H9 (cell line): ENCODE data around the gene TENM4. TPM values are rescaled to one million over a fixed set of nuclear protein-coding genes. Genes with fewer than 3 reads are reported as not detected.

ENCODE experiments used
- DNase-seq: peaks from one replicate; pipeline ENCODE4 v3.0.0-alpha.2; 2017
- H2AFZ ChIP-seq: one replicate; pipeline ENCODE4 v1.6.1; 2013; ENCODE audit warnings: mild to moderate bottlenecking, low read length, control low read depth, moderate library complexity
- H2AK5ac ChIP-seq: 2 replicates; pipeline ENCODE4 v1.6.1; 2013; ENCODE audit warnings: low read length, control low read depth, mixed read lengths; ENCODE audit not compliant: insufficient read length
- H2BK120ac ChIP-seq: one replicate; pipeline ENCODE4 v1.6.1; 2013; ENCODE audit warnings: low read depth, mild to moderate bottlenecking, low read length, control low read depth, inconsistent platforms; ENCODE audit not compliant: poor library complexity, severe bottlenecking
- H2BK12ac ChIP-seq: 2 replicates; pipeline ENCODE4 v1.6.1; 2013; ENCODE audit warnings: low read length, control low read depth, mixed read lengths, low read depth; ENCODE audit not compliant: insufficient read length
- H2BK15ac ChIP-seq: 2 replicates; pipeline ENCODE4 v1.6.1; 2013; ENCODE audit warnings: low read depth, low read length, control low read depth
- H2BK20ac ChIP-seq: one replicate; pipeline ENCODE4 v1.6.1; 2013; ENCODE audit warnings: low read depth, mild to moderate bottlenecking, low read length, control low read depth, inconsistent platforms; ENCODE audit not compliant: poor library complexity, severe bottlenecking
- H2BK5ac ChIP-seq: 2 replicates; pipeline ENCODE4 v1.6.1; 2013; ENCODE audit warnings: low read length, control low read depth, mixed read lengths; ENCODE audit not compliant: insufficient read length
- H3K14ac ChIP-seq: 2 replicates; pipeline ENCODE4 v1.6.1; 2013; ENCODE audit warnings: low read length, control low read depth; ENCODE audit not compliant: insufficient read depth
- H3K18ac ChIP-seq: 2 replicates; pipeline ENCODE4 v1.6.1; 2013; ENCODE audit warnings: low read depth, mild to moderate bottlenecking, mixed read lengths, low read length, control low read depth; ENCODE audit not compliant: insufficient read length
- H3K23ac ChIP-seq: 2 replicates; pipeline ENCODE4 v1.6.1; 2013; ENCODE audit warnings: low read length, control low read depth, mixed read lengths, low read depth; ENCODE audit not compliant: insufficient read length
- H3K23me2 ChIP-seq: 2 replicates; pipeline ENCODE4 v1.6.1; 2013; ENCODE audit warnings: low read depth, mild to moderate bottlenecking, mixed read lengths, low read length, control low read depth; ENCODE audit not compliant: insufficient read length, poor library complexity, severe bottlenecking
- H3K27ac ChIP-seq: 2 replicates; pipeline ENCODE4 v1.5.1; 2013; ENCODE audit warnings: low read length, control low read depth, mixed read lengths, low read depth; ENCODE audit not compliant: insufficient read length
- H3K27me3 ChIP-seq: 2 replicates; pipeline ENCODE4 v1.6.1; 2013; ENCODE audit warnings: low read length, control low read depth, inconsistent platforms; ENCODE audit not compliant: insufficient read depth
- H3K4ac ChIP-seq: 2 replicates; pipeline ENCODE4 v1.6.1; 2013; ENCODE audit warnings: low read depth, mild to moderate bottlenecking, control low read depth, inconsistent platforms, low read length, moderate library complexity
- H3K4me1 ChIP-seq: 2 replicates; pipeline ENCODE4 v1.6.1; 2013; ENCODE audit warnings: low read length, control low read depth, inconsistent platforms; ENCODE audit not compliant: insufficient read depth
- H3K4me2 ChIP-seq: 2 replicates; pipeline ENCODE4 v1.6.1; 2013; ENCODE audit warnings: low read length, control low read depth, mixed read lengths; ENCODE audit not compliant: insufficient read length, insufficient read depth
- H3K56ac ChIP-seq: 2 replicates; pipeline ENCODE4 v1.6.1; 2013; ENCODE audit warnings: low read depth, mild to moderate bottlenecking, mixed read lengths, low read length, control low read depth; ENCODE audit not compliant: insufficient read length
- H3K79me1 ChIP-seq: 2 replicates; pipeline ENCODE4 v1.6.1; 2013; ENCODE audit warnings: low read depth, mild to moderate bottlenecking, moderate library complexity, low read length, control low read depth, inconsistent platforms; ENCODE audit not compliant: insufficient read depth, poor library complexity, severe bottlenecking
- H3K79me2 ChIP-seq: 2 replicates; pipeline ENCODE4 v1.6.1; 2013; ENCODE audit warnings: low read length, control low read depth, inconsistent platforms; ENCODE audit not compliant: insufficient read depth
- H3K9ac ChIP-seq: 2 replicates; pipeline ENCODE4 v1.6.1; 2013; ENCODE audit warnings: low read length, control low read depth, mixed read lengths; ENCODE audit not compliant: insufficient read length; ENCODE audit errors: extremely low read depth
- H3K9me3 ChIP-seq: one replicate; pipeline ENCODE4 v1.6.1; 2013; ENCODE audit warnings: low read depth, low read length, inconsistent platforms; ENCODE audit not compliant: control insufficient read depth
- H3T11ph ChIP-seq: one replicate; pipeline ENCODE4 v1.6.1; 2013; ENCODE audit warnings: mild to moderate bottlenecking, low read length, control low read depth, inconsistent platforms
- H4K20me1 ChIP-seq: one replicate; pipeline ENCODE4 v1.6.1; 2013; ENCODE audit not compliant: control insufficient read depth, insufficient read length, insufficient read depth
- H4K5ac ChIP-seq: 2 replicates; pipeline ENCODE4 v1.6.1; 2013; ENCODE audit warnings: low read depth, mild to moderate bottlenecking, mixed read lengths, low read length, control low read depth; ENCODE audit not compliant: insufficient read length
- H4K8ac ChIP-seq: replicated peaks from 2 replicates; pipeline ENCODE4 v1.6.1; 2013; ENCODE audit warnings: low read length, control low read depth, mixed read lengths, low read depth; ENCODE audit not compliant: insufficient read length
- H4K91ac ChIP-seq: 2 replicates; pipeline ENCODE4 v1.6.1; 2013; ENCODE audit warnings: low read depth, mild to moderate bottlenecking, moderate library complexity, mixed read lengths, low read length, control low read depth; ENCODE audit not compliant: insufficient read length
- H3K27ac Mint-ChIP-seq, 3 experiments: 2 replicates in 2 of 3; 3 replicates in 1 of 3; pipeline ENCODE4 v1.8.0; 2020 to 2021; ENCODE audit warnings: mixed read lengths in 3 of 3, mild to moderate bottlenecking in 1 of 3, moderate library complexity in 1 of 3
- H3K27me3 Mint-ChIP-seq: 2 replicates; pipeline ENCODE4 v1.8.0; 2021; ENCODE audit warnings: low read depth, mild to moderate bottlenecking, moderate library complexity, mixed read lengths
- H3K36me3 Mint-ChIP-seq, 3 experiments: 2 replicates in 2 of 3; 3 replicates in 1 of 3; pipeline ENCODE4 v1.8.0; 2020 to 2021; ENCODE audit warnings: low read depth in 3 of 3, mixed read lengths in 3 of 3; ENCODE audit not compliant: insufficient read depth in 1 of 3
- H3K4me1 Mint-ChIP-seq, 2 experiments: 2 replicates each; pipeline ENCODE4 v1.8.0; 2020; ENCODE audit warnings: mixed read lengths in 2 of 2
- H3K4me3 Mint-ChIP-seq, 2 experiments: 2 replicates in 1 of 2; 3 replicates in 1 of 2; pipeline ENCODE4 v1.8.0; 2020 to 2021; ENCODE audit warnings: mild to moderate bottlenecking in 2 of 2, mixed read lengths in 2 of 2, moderate library complexity in 1 of 2
- H3K9me3 Mint-ChIP-seq, 2 experiments: 2 replicates in 1 of 2; 3 replicates in 1 of 2; pipeline ENCODE4 v1.8.0; 2020; ENCODE audit warnings: mild to moderate bottlenecking in 2 of 2, mixed read lengths in 2 of 2, moderate library complexity in 1 of 2
- WGBS: extraction: QIAGEN DNeasy Blood & Tissue Kit; methylation state at CpG from one replicate; pipeline ENCODE4 v1.1.7; 2013; ENCODE audit warnings: missing lambda C conversion rate, low lambda C conversion rate, mixed read lengths; ENCODE audit not compliant: insufficient read length; ENCODE audit errors: extremely low coverage; 5-methylcytosine and 5-hydroxymethylcytosine counted together
- total RNA-seq: library from RNA; stranded (reverse); gene quantifications from 2 replicates; pipeline ENCODE4 v1.2.1, GENCODE V29; 2021
- TF ChIP-seq, protein P1 (sequence below): fragments of 200-600 bp; sonication (generic); conservative IDR thresholded peaks from 3 replicates; pipeline ENCODE4 v1.8.0; 2021; ENCODE audit warnings: antibody characterized with exemption, mild to moderate bottlenecking

Gene TENM4
- total RNA-seq, 1 experiment from 2014 or later = 4.6 TPM

DNA sequence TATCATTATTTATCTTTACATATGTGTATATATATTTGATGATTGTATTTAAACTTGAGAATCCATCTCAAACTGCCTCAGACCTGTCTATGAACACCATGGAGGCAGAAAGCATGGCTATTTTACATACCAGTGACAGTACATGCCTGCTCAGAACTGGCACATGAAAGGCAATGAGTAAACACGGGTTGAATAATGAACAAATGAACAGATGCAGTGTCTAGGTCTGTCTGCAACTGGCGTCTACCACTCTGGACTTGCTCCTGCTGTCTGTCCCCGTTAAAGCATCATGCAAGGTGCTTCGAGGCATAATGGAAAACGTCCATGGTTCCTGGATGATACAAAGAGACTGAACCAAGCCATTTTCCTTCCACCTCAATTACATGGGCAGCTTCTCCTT is 594.6 kb downstream of the TENM4 start:
- no peaks in the 10 kb centered on the region for H3K9me3 ChIP-seq
- no CpG with 5 or more reads among the region's 5 CpGs for WGBS
- no peak overlapping the region for H2BK12ac ChIP-seq
- no peaks in the 10 kb centered on the region for H4K20me1 ChIP-seq
- no peak overlapping the region for H3K56ac ChIP-seq
- no peak overlapping the region for H4K5ac ChIP-seq
- H3K14ac ChIP-seq = no peak overlapping the region
- no peaks in the 10 kb centered on the region for H3K36me3 Mint-ChIP-seq
- H3K27ac Mint-ChIP-seq = no peak overlapping the region
- H3K79me2 ChIP-seq = no peaks in the 10 kb centered on the region
- no peaks in the 10 kb centered on the region for H3K23me2 ChIP-seq
- H2BK5ac ChIP-seq = no peak overlapping the region
- peaks cover 2% of the 10 kb centered on the region; the same call in 1 of the 2 replicates for H3K27me3 Mint-ChIP-seq
- H4K8ac ChIP-seq = no peak overlapping the region
- no peak overlapping the region for H2BK20ac ChIP-seq
- no peak overlapping the region for H3K27ac ChIP-seq
- H3K9ac ChIP-seq = no peak overlapping the region
- TF ChIP-seq, protein P1, sequence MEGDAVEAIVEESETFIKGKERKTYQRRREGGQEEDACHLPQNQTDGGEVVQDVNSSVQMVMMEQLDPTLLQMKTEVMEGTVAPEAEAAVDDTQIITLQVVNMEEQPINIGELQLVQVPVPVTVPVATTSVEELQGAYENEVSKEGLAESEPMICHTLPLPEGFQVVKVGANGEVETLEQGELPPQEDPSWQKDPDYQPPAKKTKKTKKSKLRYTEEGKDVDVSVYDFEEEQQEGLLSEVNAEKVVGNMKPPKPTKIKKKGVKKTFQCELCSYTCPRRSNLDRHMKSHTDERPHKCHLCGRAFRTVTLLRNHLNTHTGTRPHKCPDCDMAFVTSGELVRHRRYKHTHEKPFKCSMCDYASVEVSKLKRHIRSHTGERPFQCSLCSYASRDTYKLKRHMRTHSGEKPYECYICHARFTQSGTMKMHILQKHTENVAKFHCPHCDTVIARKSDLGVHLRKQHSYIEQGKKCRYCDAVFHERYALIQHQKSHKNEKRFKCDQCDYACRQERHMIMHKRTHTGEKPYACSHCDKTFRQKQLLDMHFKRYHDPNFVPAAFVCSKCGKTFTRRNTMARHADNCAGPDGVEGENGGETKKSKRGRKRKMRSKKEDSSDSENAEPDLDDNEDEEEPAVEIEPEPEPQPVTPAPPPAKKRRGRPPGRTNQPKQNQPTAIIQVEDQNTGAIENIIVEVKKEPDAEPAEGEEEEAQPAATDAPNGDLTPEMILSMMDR = no peak
- no peaks in the 10 kb centered on the region for H3K79me1 ChIP-seq
- no peak overlapping the region for H3K4ac ChIP-seq
- H3K4me3 Mint-ChIP-seq = no peak overlapping the region
- H2BK120ac ChIP-seq = no peak overlapping the region
- no peak for DNase-seq
- H3K23ac ChIP-seq = no peak overlapping the region
- no peak overlapping the region for H2BK15ac ChIP-seq
- H3K4me1 Mint-ChIP-seq = peaks cover 0 to 7% of the 10 kb centered on the region in 2 experiments; a peak in 3 of 4 replicates
- H2AK5ac ChIP-seq = no peak overlapping the region
- H3K4me1 ChIP-seq = no peaks in the 10 kb centered on the region
- H2AFZ ChIP-seq = no peak overlapping the region
- no peaks in the 10 kb centered on the region for H3K27me3 ChIP-seq
- no peak overlapping the region for H3K4me2 ChIP-seq
- H3K9me3 Mint-ChIP-seq = no peaks in the 10 kb centered on the region
- H4K91ac ChIP-seq = no peak overlapping the region
- no peak overlapping the region for H3K18ac ChIP-seq
- no peak overlapping the region for H3T11ph ChIP-seq
